GM12878 (cell line): ENCODE results near the gene PIR. TPM values are rescaled to one million over a fixed set of nuclear protein-coding genes. Genes with fewer than 3 reads are reported as not detected.
A peak's percentile ranks its signal among the peaks of the same experiment; 100 is the strongest.

Experiments
- CHD1 ChIP-seq: IDR thresholded peaks from 2 replicates; pipeline ENCODE4 v1.6.1; 2012; ENCODE audit warnings: low read depth, low read length, improper control_type of control experiment
- CHD2 ChIP-seq: IDR thresholded peaks from 2 replicates; pipeline ENCODE4 v1.6.1; 2011; ENCODE audit warnings: low read depth, low read length, improper control_type of control experiment, borderline replicate concordance
- CREB1 ChIP-seq: IDR thresholded peaks from 2 replicates; pipeline ENCODE4 v1.6.1; 2012; ENCODE audit warnings: low read depth, mild to moderate bottlenecking, inconsistent platforms
- CREM ChIP-seq: IDR thresholded peaks from 2 replicates; pipeline ENCODE4 v1.6.1; 2014; ENCODE audit warnings: antibody characterized with exemption, low read depth
- IKZF2 ChIP-seq, 2 experiments: fragments of 450-650 bp; IDR thresholded peaks; 2 replicates each; pipeline ENCODE4 v1.6.1; 2017; ENCODE audit warnings: mild to moderate bottlenecking in 2 of 2, moderate library complexity in 2 of 2
- JUND ChIP-seq: IDR thresholded peaks from 2 replicates; pipeline ENCODE4 v1.6.1; 2012; ENCODE audit warnings: low read depth, mild to moderate bottlenecking, low read length, improper control_type of control experiment, moderate library complexity
- KDM1A ChIP-seq: fragments of 200-600 bp; sonication (generic); IDR thresholded peaks from 2 replicates; pipeline ENCODE4 v1.6.1; 2016; ENCODE audit warnings: borderline replicate concordance
- MTA2 ChIP-seq: fragments of 450-650 bp; IDR thresholded peaks from 2 replicates; pipeline ENCODE4 v1.6.1; 2016; ENCODE audit warnings: low read depth, mild to moderate bottlenecking, moderate library complexity
- MXI1 ChIP-seq: fragments of 150-350 bp; IDR thresholded peaks from 2 replicates; pipeline ENCODE4 v1.6.1; 2011; ENCODE audit warnings: low read depth, mild to moderate bottlenecking, inconsistent platforms, low read length, improper control_type of control experiment
- MYC ChIP-seq: IDR thresholded peaks from 2 replicates; pipeline ENCODE4 v1.6.1; 2011; ENCODE audit warnings: mild to moderate bottlenecking, low read length, moderate library complexity, inconsistent platforms; ENCODE audit not compliant: insufficient read depth, insufficient replicate concordance, insufficient read length, severe bottlenecking
- NFIC ChIP-seq: IDR thresholded peaks from 2 replicates; pipeline ENCODE4 v1.6.1; 2012; ENCODE audit warnings: low read depth, mild to moderate bottlenecking, inconsistent platforms, low read length, moderate library complexity
- NFXL1 ChIP-seq: fragments of 450-650 bp; IDR thresholded peaks from 2 replicates; pipeline ENCODE4 v1.6.1; 2017; ENCODE audit warnings: antibody characterized with exemption, mild to moderate bottlenecking, borderline replicate concordance
- NFYA ChIP-seq: IDR thresholded peaks from 2 replicates; pipeline ENCODE4 v1.6.1; 2011; ENCODE audit warnings: low read depth, mild to moderate bottlenecking, low read length, improper control_type of control experiment, borderline replicate concordance
- NFYB ChIP-seq: IDR thresholded peaks from 2 replicates; pipeline ENCODE4 v1.6.1; 2011; ENCODE audit warnings: low read depth, mild to moderate bottlenecking, low read length, improper control_type of control experiment, moderate library complexity; ENCODE audit not compliant: insufficient read depth
- NR2C1 ChIP-seq: fragments of 450-650 bp; IDR thresholded peaks from 2 replicates; pipeline ENCODE4 v1.6.1; 2017; ENCODE audit warnings: antibody characterized with exemption, mild to moderate bottlenecking, moderate library complexity
- NR2F1 ChIP-seq: fragments of 450-650 bp; conservative IDR thresholded peaks from 2 replicates; pipeline ENCODE4 v1.6.1; 2017; ENCODE audit warnings: mild to moderate bottlenecking
- RAD21 ChIP-seq: IDR thresholded peaks from 2 replicates; pipeline ENCODE4 v1.6.1; 2011; ENCODE audit warnings: mild to moderate bottlenecking, low read depth, low read length, moderate library complexity; ENCODE audit not compliant: insufficient read depth
- RB1 ChIP-seq: fragments of 450-650 bp; formaldehyde crosslinking; IDR thresholded peaks from 2 replicates; pipeline ENCODE4 v1.6.1; 2017; ENCODE audit warnings: mild to moderate bottlenecking, borderline replicate concordance
- RBBP5 ChIP-seq: fragments of 200-600 bp; sonication (generic); conservative IDR thresholded peaks from 2 replicates; pipeline ENCODE4 v1.6.1; 2016
- SIN3A ChIP-seq: IDR thresholded peaks from 2 replicates; pipeline ENCODE4 v1.6.1; 2012; ENCODE audit warnings: low read depth, low read length, improper control_type of control experiment
- SMAD1 ChIP-seq: fragments of 450-650 bp; IDR thresholded peaks from 2 replicates; pipeline ENCODE4 v1.6.1; 2018; ENCODE audit warnings: mild to moderate bottlenecking, low read depth; ENCODE audit not compliant: partially characterized antibody
- TCF12 ChIP-seq: IDR thresholded peaks from 2 replicates; pipeline ENCODE4 v1.6.1; 2011; ENCODE audit warnings: low read depth, mild to moderate bottlenecking, low read length
- ZBED1 ChIP-seq: IDR thresholded peaks from 2 replicates; pipeline ENCODE4 v1.6.1; 2016; ENCODE audit warnings: borderline replicate concordance
- polyA plus RNA-seq, 11 experiments: library from polyadenylated mRNA; depleted of rRNA in 4 of 11; unstranded in 6 of 11; stranded (reverse) in 5 of 11; fragments of >200 nt; fragmentation: Nextera tagmentation in 4 of 11; fragmentation: Illumina TruSeq in 1 of 11; extraction: Ambion mirVana in 4 of 11; extraction: Trizol in 1 of 11; gene quantifications; 1 replicate in 1 of 11; 2 replicates in 10 of 11; pipeline versions ENCODE4 v1.2.1 to v1.2.3, GENCODE V29; 2011 to 2016; ENCODE audit warnings: inconsistent platforms in 2 of 11, missing spikeins in 2 of 11, low read depth in 1 of 11
- total RNA-seq, 4 experiments: library from RNA; depleted of rRNA in 3 of 4; stranded (reverse); fragments of >200 nt in 3 of 4; fragmentation: Illumina TruSeq in 1 of 4; extraction: Trizol in 1 of 4; gene quantifications; 2 replicates each; pipeline versions ENCODE4 v1.2.1 to v1.2.3, GENCODE V29; 2013 to 2021
- TF ChIP-seq, protein P1 (sequence below): fragments of 450-650 bp; IDR thresholded peaks from 2 replicates; pipeline ENCODE4 v1.6.1; 2018; ENCODE audit warnings: borderline replicate concordance, mild to moderate bottlenecking; ENCODE audit not compliant: partially characterized antibody
- TF ChIP-seq, protein P2 (sequence below): fragments of 450-650 bp; IDR thresholded peaks from 2 replicates; pipeline ENCODE4 v1.6.1; 2014; ENCODE audit warnings: mild to moderate bottlenecking
- TF ChIP-seq, protein P3 (sequence below): IDR thresholded peaks from 2 replicates; pipeline ENCODE4 v1.6.1; 2011; ENCODE audit warnings: low read depth, mild to moderate bottlenecking, low read length, moderate library complexity, borderline replicate concordance; ENCODE audit errors: extremely low read depth

Gene PIR
- total and polyA plus RNA-seq, 10 of the 15 experiments (the other 5 are each of a cell fraction or from before 2014, with no cell fraction given): 3.8 to 16.5 (median 7.3) TPM

DNA sequence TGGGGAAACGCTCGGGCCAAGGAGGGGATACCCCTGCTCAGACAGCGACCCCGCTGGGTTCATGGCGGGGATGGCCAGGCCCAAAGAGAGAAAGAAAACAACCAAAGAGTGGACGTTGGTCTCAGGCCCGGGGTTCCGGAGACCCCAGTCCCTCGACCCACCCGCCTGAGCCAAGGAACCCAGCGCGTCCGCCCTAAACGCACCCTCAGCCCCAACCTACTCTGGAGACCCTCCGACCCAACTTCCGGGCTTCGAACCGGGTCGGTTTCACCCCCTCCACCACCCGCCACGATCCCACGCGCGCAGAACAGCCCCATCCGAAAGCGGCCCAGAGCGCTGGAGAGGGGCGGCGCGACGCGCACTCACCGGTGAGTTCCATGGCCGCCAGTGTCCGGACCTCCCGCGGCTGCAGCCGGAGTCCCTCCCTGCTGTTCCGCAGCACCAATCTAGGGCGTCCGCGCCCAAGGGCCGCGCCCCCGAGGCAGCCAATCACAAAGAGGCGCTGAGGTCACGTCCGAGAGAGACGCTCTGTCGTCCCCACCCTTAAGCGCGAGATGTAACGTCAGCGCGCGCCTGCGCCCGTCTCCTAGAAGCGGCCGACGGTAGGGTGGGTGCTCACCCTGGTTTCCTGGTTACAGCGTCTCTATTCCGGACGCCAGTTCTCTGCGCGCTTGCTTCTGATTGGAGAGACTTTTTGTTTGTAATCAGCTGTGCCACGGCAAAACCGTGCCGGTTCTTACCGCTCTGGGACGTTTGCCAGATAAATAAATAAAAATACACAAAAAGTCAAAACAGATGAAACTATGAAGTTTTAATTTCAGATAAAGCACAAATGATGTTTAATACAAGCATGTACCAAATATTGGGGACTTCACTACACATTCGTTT lies 157.8 kb downstream of the PIR start, which contains the start of gene PIGA (continued):
- TF ChIP-seq SMAD1 (no peak), TCF12 (no peak), CHD1 (no peak), SIN3A (peak; percentile 86; the same call in 1 of the 2 replicates), CREM (peak; percentile 81), KDM1A (no peak), CHD2 (peak; percentile 50; the same call in 1 of the 2 replicates), MXI1 (peak; percentile 89), NR2F1 (no peak), ZBED1 (no peak), NR2C1 (peak; percentile 44), RAD21 (no peak), MYC (no peak), NFIC (no peak), NFYB (peak; percentile 87), IKZF2 (IDR thresholded peaks at IDR 0.05) (no peak), NFYA (no peak), RBBP5 (no peak), CREB1 (peak; percentile 96), RB1 (no peak), JUND (no peak), MTA2 (no peak), NFXL1 (no peak)
- TF ChIP-seq, protein P1, sequence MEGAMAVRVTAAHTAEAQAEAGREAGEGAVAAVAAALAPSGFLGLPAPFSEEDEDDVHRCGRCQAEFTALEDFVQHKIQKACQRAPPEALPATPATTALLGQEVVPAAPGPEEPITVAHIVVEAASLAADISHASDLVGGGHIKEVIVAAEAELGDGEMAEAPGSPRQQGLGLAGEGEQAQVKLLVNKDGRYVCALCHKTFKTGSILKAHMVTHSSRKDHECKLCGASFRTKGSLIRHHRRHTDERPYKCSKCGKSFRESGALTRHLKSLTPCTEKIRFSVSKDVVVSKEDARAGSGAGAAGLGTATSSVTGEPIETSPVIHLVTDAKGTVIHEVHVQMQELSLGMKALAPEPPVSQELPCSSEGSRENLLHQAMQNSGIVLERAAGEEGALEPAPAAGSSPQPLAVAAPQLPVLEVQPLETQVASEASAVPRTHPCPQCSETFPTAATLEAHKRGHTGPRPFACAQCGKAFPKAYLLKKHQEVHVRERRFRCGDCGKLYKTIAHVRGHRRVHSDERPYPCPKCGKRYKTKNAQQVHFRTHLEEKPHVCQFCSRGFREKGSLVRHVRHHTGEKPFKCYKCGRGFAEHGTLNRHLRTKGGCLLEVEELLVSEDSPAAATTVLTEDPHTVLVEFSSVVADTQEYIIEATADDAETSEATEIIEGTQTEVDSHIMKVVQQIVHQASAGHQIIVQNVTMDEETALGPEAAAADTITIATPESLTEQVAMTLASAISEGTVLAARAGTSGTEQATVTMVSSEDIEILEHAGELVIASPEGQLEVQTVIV: no peak
- TF ChIP-seq, protein P2, sequence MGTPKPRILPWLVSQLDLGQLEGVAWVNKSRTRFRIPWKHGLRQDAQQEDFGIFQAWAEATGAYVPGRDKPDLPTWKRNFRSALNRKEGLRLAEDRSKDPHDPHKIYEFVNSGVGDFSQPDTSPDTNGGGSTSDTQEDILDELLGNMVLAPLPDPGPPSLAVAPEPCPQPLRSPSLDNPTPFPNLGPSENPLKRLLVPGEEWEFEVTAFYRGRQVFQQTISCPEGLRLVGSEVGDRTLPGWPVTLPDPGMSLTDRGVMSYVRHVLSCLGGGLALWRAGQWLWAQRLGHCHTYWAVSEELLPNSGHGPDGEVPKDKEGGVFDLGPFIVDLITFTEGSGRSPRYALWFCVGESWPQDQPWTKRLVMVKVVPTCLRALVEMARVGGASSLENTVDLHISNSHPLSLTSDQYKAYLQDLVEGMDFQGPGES: 0 out of 2 replicates have a peak, but pooled peaks have one; percentile 56
- TF ChIP-seq, protein P3, sequence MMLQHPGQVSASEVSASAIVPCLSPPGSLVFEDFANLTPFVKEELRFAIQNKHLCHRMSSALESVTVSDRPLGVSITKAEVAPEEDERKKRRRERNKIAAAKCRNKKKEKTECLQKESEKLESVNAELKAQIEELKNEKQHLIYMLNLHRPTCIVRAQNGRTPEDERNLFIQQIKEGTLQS: no peak
